Mucosa of descending colon (tissue), 3 donors: ENCODE measurements around the gene TMEM231. TPM values are rescaled to one million over a fixed set of nuclear protein-coding genes. Genes with fewer than 3 reads are reported as not detected.
"Not testable (repeated sequence)": the region's sequence is repeated elsewhere in the genome, so short reads cannot be mapped to it uniquely, and the experiment has no call there.

Experiments used
- ATAC-seq: fragments of 200-7000 bp; cut with Tn5 transposase; one replicate; pipeline ENCODE4 v1.9.1; 2020; ENCODE audit warnings: mild to moderate bottlenecking, moderate library complexity
- DNase-seq, 3 donors: peaks; one replicate each; pipeline ENCODE4 v3.0.0-alpha.2; 2020
- H3K36me3 ChIP-seq: fragments of 200-600 bp; one replicate; pipeline ENCODE4 v1.8.0; 2021; ENCODE audit warnings: low read depth, mild to moderate bottlenecking
- H3K4me1 ChIP-seq: fragments of 200-600 bp; one replicate; pipeline ENCODE4 v1.8.0; 2021; ENCODE audit warnings: low read depth, mild to moderate bottlenecking
- H3K4me3 ChIP-seq: fragments of 200-600 bp; one replicate; pipeline ENCODE4 v1.8.0; 2021; ENCODE audit warnings: mild to moderate bottlenecking
- H3K9me3 ChIP-seq: fragments of 200-600 bp; one replicate; pipeline ENCODE4 v1.8.0; 2021; ENCODE audit warnings: mild to moderate bottlenecking
- CTCF ChIP-seq: fragments of 200-600 bp; IDR thresholded peaks from one replicate; pipeline ENCODE4 v1.8.0; 2022; ENCODE audit warnings: antibody characterized with exemption, mild to moderate bottlenecking
- intact Hi-C, 2 donors: fragments of 100-400 bp; cut with DNase I in 1 of 2; cut with micrococcal nuclease in 1 of 2; formaldehyde crosslinking; loops; one replicate each; pipeline versions ENCODE4 v1.11.0 to v1.11.1; 2022; cut with DNase I, micrococcal nuclease
- total RNA-seq, 3 donors: library from RNA; stranded (reverse); fragmentation: NEBNext Ultra II Directional in 2 of 3; extraction: Animal tissue kit (Norgen Biotek cat#: 25700) in 2 of 3; gene quantifications; one replicate each; pipeline versions ENCODE4 v1.2.1 to v1.2.4, GENCODE V29; 2021 to 2023
- donor health status: DM: no; HTN: no; CAD: no; lungs with moderate emphysema.
- donor health status: DM: no; HTN: no; CAD: no.
- donor health status: DM: no; HTN: yes; CAD: no.

Gene TMEM231
- total RNA-seq, 3 donors from 2014 or later, result 4.7 to 7.3 (median 5.5) TPM

- no peak for ATAC-seq
- DNase-seq, result no peak
- Histone ChIP-seq H3K36me3 (no peaks in the 10 kb centered on the region), H3K4me1 (no peaks in the 10 kb centered on the region), H3K9me3 (no peaks in the 10 kb centered on the region), H3K4me3 (no peak overlapping the region)
- TF ChIP-seq CTCF, result no peak
- intact Hi-C loops, result no loop called here
These were observed 53.0 kb downstream of the TMEM231 start for GRCh38 chr16:75502916-75503605.

- H3K4me1 ChIP-seq, intact Hi-C loops, H3K9me3 ChIP-seq, H3K4me3 ChIP-seq, H3K36me3 ChIP-seq, ATAC-seq: not testable (repeated sequence)
- DNase-seq, result peak in 1 of 3 donors; percentile 7
These were observed 54.2 kb downstream of the TMEM231 start for GRCh38 chr16:75501820-75502219.

- peak in 1 of 3 donors; percentile 8 for DNase-seq
- Histone ChIP-seq H3K36me3 (no peaks in the 10 kb centered on the region), H3K9me3 (no peaks in the 10 kb centered on the region), H3K4me1 (no peaks in the 10 kb centered on the region), H3K4me3 (no peak overlapping the region)
- intact Hi-C loops, result no loop called here
- TF ChIP-seq CTCF, result no peak
- ATAC-seq, result no peak
These were observed 54.7 kb downstream of the TMEM231 start for GRCh38 chr16:75501359-75501758.

GRCh38 chr16:75498605-75499322, 57.3 kb downstream of the TMEM231 start:
- H3K9me3 ChIP-seq, intact Hi-C loops, H3K4me3 ChIP-seq, H3K36me3 ChIP-seq: not testable (repeated sequence)
- ATAC-seq (peak; percentile 63), DNase-seq (peak in 2 of 3 donors; percentile 61 to 67)
- H3K4me1 ChIP-seq, result peaks cover 11% of the 10 kb centered on the region

GRCh38 chr16:75497558-75497957, 58.5 kb downstream of the TMEM231 start:
- H3K9me3 ChIP-seq, result no peaks in the 10 kb centered on the region
- TF ChIP-seq CTCF, result no peak
- ATAC-seq (no peak), DNase-seq (no peak)
- H3K4me3 ChIP-seq, result no peak overlapping the region
- peaks cover 11% of the 10 kb centered on the region for H3K4me1 ChIP-seq
- no peaks in the 10 kb centered on the region for H3K36me3 ChIP-seq
- intact Hi-C loops, result no loop called here

- Histone ChIP-seq H3K9me3 (no peaks in the 10 kb centered on the region), H3K36me3 (no peaks in the 10 kb centered on the region), H3K4me3 (no peak within 1 kb of the TSS), H3K4me1 (peaks cover 11% of the 10 kb centered on the region)
- ATAC-seq (peak; percentile 82), DNase-seq (peak in 2 of 3 donors; percentile 30 to 56)
- no peak for TF ChIP-seq CTCF
- intact Hi-C loops, result no loop called here
These were observed 60.9 kb downstream of the TMEM231 start, which contains the start of gene CHST6 for GRCh38 chr16:75495076-75495674. TSS of gene CHST6 (minus strand) at chr16:75495441. CDS start at chr16:75479828, 15,613 bp downstream.
